Thyroid gland (tissue), 4 donors: ENCODE measurements around the gene EVA1B.
A peak's percentile ranks its signal among the peaks of the same experiment; 100 is the strongest.

Source experiments
- CTCF ChIP-seq, 6 experiments: fragments of 200-600 bp in 3 of 6; fragments of 450-650 bp in 3 of 6; sonication (generic) in 3 of 6; IDR thresholded peaks; one replicate each; pipeline ENCODE4 v1.5.1; 2016 to 2019; ENCODE audit warnings: antibody characterized with exemption in 6 of 6, mild to moderate bottlenecking in 2 of 6, inconsistent platforms in 1 of 6, moderate library complexity in 1 of 6
- POLR2A ChIP-seq, 2 donors: fragments of 450-650 bp; IDR thresholded peaks; one replicate each; pipeline ENCODE4 v1.6.1; 2017; ENCODE audit warnings: antibody characterized with exemption in 2 of 2, mild to moderate bottlenecking in 2 of 2, moderate library complexity in 1 of 2

- TF ChIP-seq CTCF (IDR thresholded peaks at IDR 0.05) (peak; percentile 22 to 79 (median 74)), POLR2A (IDR thresholded peaks at IDR 0.05) (no peak)
Observed at GRCh38 chr1:36285443-36286101, 37.9 kb downstream of the EVA1B start.
